K562 (cell line): ENCODE measurements around the gene SKAP1. TPM values are rescaled to one million over a fixed set of nuclear protein-coding genes. Genes with fewer than 3 reads are reported as not detected.

Experiments
- C11orf30 ChIP-seq: fragments of 450-650 bp; IDR thresholded peaks from 2 replicates; pipeline ENCODE4 v1.6.1; 2016; ENCODE audit warnings: low read depth, mild to moderate bottlenecking
- CBFA2T2 ChIP-seq: fragments of 450-650 bp; conservative IDR thresholded peaks from 2 replicates; pipeline ENCODE4 v1.6.1; 2017; ENCODE audit warnings: mild to moderate bottlenecking
- CTBP1 ChIP-seq: fragments of 450-650 bp; IDR thresholded peaks from 2 replicates; pipeline ENCODE4 v1.6.1; 2016; ENCODE audit warnings: borderline replicate concordance
- KDM1A ChIP-seq, 2 experiments: fragments of 450-650 bp; IDR thresholded peaks; 2 replicates each; pipeline ENCODE4 v1.6.1; 2016; ENCODE audit warnings: mild to moderate bottlenecking in 2 of 2
- KDM2B ChIP-seq: fragments of 250-450 bp; sonication (Bioruptor Pico); IDR thresholded peaks from 2 replicates; pipeline ENCODE4 v1.8.0; 2021; ENCODE audit warnings: mild to moderate bottlenecking, moderate library complexity
- KLF16 ChIP-seq: IDR thresholded peaks from 2 replicates; pipeline ENCODE4 v1.6.1; 2016; ENCODE audit warnings: antibody characterized with exemption
- MAFF ChIP-seq: IDR thresholded peaks from 2 replicates; pipeline ENCODE4 v1.6.1; 2012; ENCODE audit warnings: low read length, improper control_type of control experiment
- MCM7 ChIP-seq, 2 experiments: fragments of 450-650 bp; IDR thresholded peaks; 2 replicates each; pipeline ENCODE4 v1.6.1; 2016 to 2018
- NFE2L1 ChIP-seq: fragments of 450-650 bp; IDR thresholded peaks from 2 replicates; pipeline ENCODE4 v1.6.1; 2016; ENCODE audit warnings: missing genetic modification characterization, low read depth, mild to moderate bottlenecking, missing compliant biosample characterization, moderate library complexity, borderline replicate concordance
- NFXL1 ChIP-seq: fragments of 450-650 bp; formaldehyde crosslinking; IDR thresholded peaks from 2 replicates; pipeline ENCODE4 v1.4.0; 2021; ENCODE audit warnings: mild to moderate bottlenecking
- POLR2B ChIP-seq: fragments of 450-650 bp; IDR thresholded peaks from 2 replicates; pipeline ENCODE4 v1.6.1; 2018; ENCODE audit warnings: low read depth; ENCODE audit not compliant: partially characterized antibody
- SIRT6 ChIP-seq: IDR thresholded peaks from one replicate; pipeline ENCODE4 v1.6.1; 2012; ENCODE audit warnings: low read depth, mild to moderate bottlenecking, control low read depth, inconsistent platforms, low read length, moderate library complexity
- SIX5 ChIP-seq, 2 experiments: IDR thresholded peaks; 2 replicates each; pipeline ENCODE4 v1.6.1; 2011; ENCODE audit warnings: low read length in 2 of 2, borderline replicate concordance in 1 of 2, low read depth in 1 of 2, mild to moderate bottlenecking in 1 of 2, moderate library complexity in 1 of 2; ENCODE audit not compliant: insufficient read depth in 1 of 2
- SOX6 ChIP-seq: fragments of 450-650 bp; IDR thresholded peaks from 2 replicates; pipeline ENCODE4 v1.6.1; 2014; ENCODE audit warnings: mild to moderate bottlenecking
- TCF3 ChIP-seq: sonication (generic); formaldehyde crosslinking; IDR thresholded peaks from 2 replicates; pipeline ENCODE4 v1.4.0; 2020; ENCODE audit warnings: mild to moderate bottlenecking, missing genetic modification reagents
- ZBTB7A ChIP-seq: IDR thresholded peaks from 2 replicates; pipeline ENCODE4 v1.6.1; 2011; ENCODE audit warnings: low read depth, mild to moderate bottlenecking, low read length, moderate library complexity, borderline replicate concordance; ENCODE audit not compliant: control insufficient read depth
- ZNF134 ChIP-seq: fragments of 250-450 bp; sonication (Bioruptor Pico); conservative IDR thresholded peaks from 2 replicates; pipeline ENCODE4 v1.4.0; 2020
- ZNF197 ChIP-seq: fragments of 200-800 bp; sonication (Bioruptor generic); IDR thresholded peaks from 2 replicates; pipeline ENCODE4 v1.6.1; 2016; ENCODE audit warnings: low read depth, missing genetic modification characterization, missing compliant biosample characterization
- polyA plus RNA-seq, 8 experiments: library from polyadenylated mRNA; depleted of rRNA in 4 of 8; stranded (reverse) in 5 of 8; unstranded in 3 of 8; fragments of >200 nt; fragmentation: Nextera tagmentation in 2 of 8; fragmentation: Illumina TruSeq in 1 of 8; extraction: Ambion mirVana in 2 of 8; extraction: Trizol in 1 of 8; gene quantifications; 2 replicates each; pipeline versions ENCODE4 v1.2.1 to v1.2.3, GENCODE V29; 2011 to 2014; ENCODE audit warnings: inconsistent platforms in 1 of 8, missing spikeins in 1 of 8
- total RNA-seq, 7 experiments: library from RNA; depleted of rRNA in 6 of 7; stranded (reverse); fragments of >200 nt in 6 of 7; fragmentation: Illumina TruSeq in 2 of 7; extraction: Trizol in 2 of 7; gene quantifications; 2 replicates each; pipeline versions ENCODE4 v1.2.1 to v1.2.3, GENCODE V29; 2011 to 2021; ENCODE audit warnings: low replicate concordance in 1 of 7
- TF ChIP-seq, protein P1 (sequence below): sonication (generic); formaldehyde crosslinking; IDR thresholded peaks from 2 replicates; pipeline ENCODE4 v1.8.1; 2023; ENCODE audit warnings: mild to moderate bottlenecking, missing genetic modification reagents
- TF ChIP-seq, protein P2 (sequence below): fragments of 250-450 bp; sonication (Bioruptor Pico); IDR thresholded peaks from 2 replicates; pipeline ENCODE4 v1.4.0; 2020; ENCODE audit warnings: mild to moderate bottlenecking, moderate library complexity
- TF ChIP-seq, protein P3 (sequence below): fragments of 450-650 bp; IDR thresholded peaks from 2 replicates; pipeline ENCODE4 v1.6.1; 2014; ENCODE audit warnings: low read depth, mild to moderate bottlenecking, moderate library complexity, borderline replicate concordance
- TF ChIP-seq, protein P4 (sequence below): sonication (generic); formaldehyde crosslinking; IDR thresholded peaks from 2 replicates; pipeline ENCODE4 v1.8.0; 2022; ENCODE audit warnings: mild to moderate bottlenecking, low read depth, missing genetic modification reagents

SKAP1 gene
- total and polyA plus RNA-seq, 9 of the 15 experiments (the other 6 are each of a cell fraction or from before 2014, with no cell fraction given), result 0.06 to 0.80 (median 0.10) TPM; not detected in 4

DNA sequence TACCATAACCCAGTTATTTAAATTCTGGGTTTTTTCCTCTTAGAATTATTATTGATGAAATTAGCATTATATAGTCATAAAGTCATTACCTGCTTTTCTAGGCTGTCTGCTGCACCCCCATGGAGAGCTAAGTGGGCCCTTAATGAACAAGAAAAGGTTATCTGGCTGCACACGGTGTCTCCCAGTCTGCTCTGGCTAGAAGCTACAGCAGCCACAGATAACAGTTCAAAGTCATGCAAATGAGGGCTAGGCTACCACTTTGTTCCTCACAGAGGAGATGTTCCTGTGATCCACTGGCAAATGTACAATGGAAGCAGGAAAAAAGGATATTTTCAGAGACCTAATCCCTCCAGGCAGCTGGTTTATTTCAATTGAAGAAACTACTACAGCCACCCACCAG is 210.4 kb downstream of the SKAP1 start (continued):
- TF ChIP-seq, protein P1, sequence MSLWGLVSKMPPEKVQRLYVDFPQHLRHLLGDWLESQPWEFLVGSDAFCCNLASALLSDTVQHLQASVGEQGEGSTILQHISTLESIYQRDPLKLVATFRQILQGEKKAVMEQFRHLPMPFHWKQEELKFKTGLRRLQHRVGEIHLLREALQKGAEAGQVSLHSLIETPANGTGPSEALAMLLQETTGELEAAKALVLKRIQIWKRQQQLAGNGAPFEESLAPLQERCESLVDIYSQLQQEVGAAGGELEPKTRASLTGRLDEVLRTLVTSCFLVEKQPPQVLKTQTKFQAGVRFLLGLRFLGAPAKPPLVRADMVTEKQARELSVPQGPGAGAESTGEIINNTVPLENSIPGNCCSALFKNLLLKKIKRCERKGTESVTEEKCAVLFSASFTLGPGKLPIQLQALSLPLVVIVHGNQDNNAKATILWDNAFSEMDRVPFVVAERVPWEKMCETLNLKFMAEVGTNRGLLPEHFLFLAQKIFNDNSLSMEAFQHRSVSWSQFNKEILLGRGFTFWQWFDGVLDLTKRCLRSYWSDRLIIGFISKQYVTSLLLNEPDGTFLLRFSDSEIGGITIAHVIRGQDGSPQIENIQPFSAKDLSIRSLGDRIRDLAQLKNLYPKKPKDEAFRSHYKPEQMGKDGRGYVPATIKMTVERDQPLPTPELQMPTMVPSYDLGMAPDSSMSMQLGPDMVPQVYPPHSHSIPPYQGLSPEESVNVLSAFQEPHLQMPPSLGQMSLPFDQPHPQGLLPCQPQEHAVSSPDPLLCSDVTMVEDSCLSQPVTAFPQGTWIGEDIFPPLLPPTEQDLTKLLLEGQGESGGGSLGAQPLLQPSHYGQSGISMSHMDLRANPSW (CRISPR knock-in tag), result no peak
- TF ChIP-seq ZNF197 (CRISPR knock-in tag) (no peak), SOX6 (peak; percentile 73), TCF3 (CRISPR knock-in tag) (peak; percentile 89), KDM2B (no peak), MAFF (no peak), MCM7 (IDR thresholded peaks at IDR 0.05) (no peak), ZNF134 (CRISPR knock-in tag) (no peak), SIX5 (IDR thresholded peaks at IDR 0.05; ENCODE audit: borderline replicate concordance in 1 of 2, insufficient read depth in 1 of 2, low read depth in 1 of 2, low read length in 2 of 2) (no peak), CBFA2T2 (peak; percentile 79), SIRT6 (no peak), ZBTB7A (no peak), NFE2L1 (tag) (no peak), CTBP1 (peak; percentile 34; the same call in 1 of the 2 replicates), NFXL1 (no peak), POLR2B (no peak), KDM1A (IDR thresholded peaks at IDR 0.05) (0 out of 4 replicates have a peak, but pooled peaks of 1 of the 2 experiments have one; percentile 13), KLF16 (peak; percentile 77), C11orf30 (no peak)
- TF ChIP-seq, protein P2, sequence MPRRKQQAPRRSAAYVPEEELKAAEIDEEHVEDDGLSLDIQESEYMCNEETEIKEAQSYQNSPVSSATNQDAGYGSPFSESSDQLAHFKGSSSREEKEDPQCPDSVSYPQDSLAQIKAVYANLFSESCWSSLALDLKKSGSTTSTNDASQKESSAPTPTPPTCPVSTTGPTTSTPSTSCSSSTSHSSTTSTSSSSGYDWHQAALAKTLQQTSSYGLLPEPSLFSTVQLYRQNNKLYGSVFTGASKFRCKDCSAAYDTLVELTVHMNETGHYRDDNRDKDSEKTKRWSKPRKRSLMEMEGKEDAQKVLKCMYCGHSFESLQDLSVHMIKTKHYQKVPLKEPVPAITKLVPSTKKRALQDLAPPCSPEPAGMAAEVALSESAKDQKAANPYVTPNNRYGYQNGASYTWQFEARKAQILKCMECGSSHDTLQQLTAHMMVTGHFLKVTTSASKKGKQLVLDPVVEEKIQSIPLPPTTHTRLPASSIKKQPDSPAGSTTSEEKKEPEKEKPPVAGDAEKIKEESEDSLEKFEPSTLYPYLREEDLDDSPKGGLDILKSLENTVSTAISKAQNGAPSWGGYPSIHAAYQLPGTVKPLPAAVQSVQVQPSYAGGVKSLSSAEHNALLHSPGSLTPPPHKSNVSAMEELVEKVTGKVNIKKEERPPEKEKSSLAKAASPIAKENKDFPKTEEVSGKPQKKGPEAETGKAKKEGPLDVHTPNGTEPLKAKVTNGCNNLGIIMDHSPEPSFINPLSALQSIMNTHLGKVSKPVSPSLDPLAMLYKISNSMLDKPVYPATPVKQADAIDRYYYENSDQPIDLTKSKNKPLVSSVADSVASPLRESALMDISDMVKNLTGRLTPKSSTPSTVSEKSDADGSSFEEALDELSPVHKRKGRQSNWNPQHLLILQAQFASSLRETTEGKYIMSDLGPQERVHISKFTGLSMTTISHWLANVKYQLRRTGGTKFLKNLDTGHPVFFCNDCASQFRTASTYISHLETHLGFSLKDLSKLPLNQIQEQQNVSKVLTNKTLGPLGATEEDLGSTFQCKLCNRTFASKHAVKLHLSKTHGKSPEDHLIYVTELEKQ, result no peak
- TF ChIP-seq, protein P3, sequence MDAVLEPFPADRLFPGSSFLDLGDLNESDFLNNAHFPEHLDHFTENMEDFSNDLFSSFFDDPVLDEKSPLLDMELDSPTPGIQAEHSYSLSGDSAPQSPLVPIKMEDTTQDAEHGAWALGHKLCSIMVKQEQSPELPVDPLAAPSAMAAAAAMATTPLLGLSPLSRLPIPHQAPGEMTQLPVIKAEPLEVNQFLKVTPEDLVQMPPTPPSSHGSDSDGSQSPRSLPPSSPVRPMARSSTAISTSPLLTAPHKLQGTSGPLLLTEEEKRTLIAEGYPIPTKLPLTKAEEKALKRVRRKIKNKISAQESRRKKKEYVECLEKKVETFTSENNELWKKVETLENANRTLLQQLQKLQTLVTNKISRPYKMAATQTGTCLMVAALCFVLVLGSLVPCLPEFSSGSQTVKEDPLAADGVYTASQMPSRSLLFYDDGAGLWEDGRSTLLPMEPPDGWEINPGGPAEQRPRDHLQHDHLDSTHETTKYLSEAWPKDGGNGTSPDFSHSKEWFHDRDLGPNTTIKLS, result no peak
- TF ChIP-seq, protein P4, sequence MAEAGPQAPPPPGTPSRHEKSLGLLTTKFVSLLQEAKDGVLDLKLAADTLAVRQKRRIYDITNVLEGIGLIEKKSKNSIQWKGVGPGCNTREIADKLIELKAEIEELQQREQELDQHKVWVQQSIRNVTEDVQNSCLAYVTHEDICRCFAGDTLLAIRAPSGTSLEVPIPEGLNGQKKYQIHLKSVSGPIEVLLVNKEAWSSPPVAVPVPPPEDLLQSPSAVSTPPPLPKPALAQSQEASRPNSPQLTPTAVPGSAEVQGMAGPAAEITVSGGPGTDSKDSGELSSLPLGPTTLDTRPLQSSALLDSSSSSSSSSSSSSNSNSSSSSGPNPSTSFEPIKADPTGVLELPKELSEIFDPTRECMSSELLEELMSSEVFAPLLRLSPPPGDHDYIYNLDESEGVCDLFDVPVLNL (CRISPR knock-in tag), result no peak
